NCI-H526 treated with DMSO at 0.1 percent for 48 hours (cell line): Measurements from ENCODE around the gene UNC5CL.
"Not testable (repeated sequence)": the region's sequence is repeated elsewhere in the genome, so short reads cannot be mapped to it uniquely, and the experiment has no call there.

Experiments
- DNase-seq: peaks from one replicate; lab custom pipeline; 2025; lab: John Stamatoyannopoulos, UW

The UNC5CL gene

GRCh38 chr6:41006980-41007379 lies 32.0 kb downstream of the UNC5CL start:
- not testable (repeated sequence) for DNase-seq

GRCh38 chr6:41006217-41006616 lies 32.8 kb downstream of the UNC5CL start:
- peak; percentile 25 for DNase-seq

- DNase-seq = no peak
These were observed 36.9 kb downstream of the UNC5CL start for GRCh38 chr6:41002168-41002567.

DNA sequence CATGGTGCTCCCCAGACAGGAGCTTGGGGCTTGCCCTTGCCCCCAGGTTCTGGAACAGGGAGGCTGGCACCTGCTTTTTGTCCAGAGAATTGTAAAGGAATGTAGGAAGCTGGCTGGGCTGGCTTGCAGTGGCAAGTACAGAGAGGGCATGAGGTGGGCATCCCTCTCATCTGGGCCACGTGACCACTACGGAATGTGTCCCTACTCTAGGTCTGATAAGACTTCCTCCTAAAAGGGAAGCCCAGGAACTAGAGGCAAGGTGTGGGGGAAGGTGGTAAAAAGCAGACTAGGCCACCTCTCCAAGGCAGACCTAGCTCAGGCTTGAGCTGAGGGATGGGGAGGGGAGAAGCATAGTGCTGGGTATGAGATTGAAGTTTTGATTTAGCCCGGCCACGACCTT lies 38.8 kb downstream of the UNC5CL start:
- DNase-seq = no peak

DNA sequence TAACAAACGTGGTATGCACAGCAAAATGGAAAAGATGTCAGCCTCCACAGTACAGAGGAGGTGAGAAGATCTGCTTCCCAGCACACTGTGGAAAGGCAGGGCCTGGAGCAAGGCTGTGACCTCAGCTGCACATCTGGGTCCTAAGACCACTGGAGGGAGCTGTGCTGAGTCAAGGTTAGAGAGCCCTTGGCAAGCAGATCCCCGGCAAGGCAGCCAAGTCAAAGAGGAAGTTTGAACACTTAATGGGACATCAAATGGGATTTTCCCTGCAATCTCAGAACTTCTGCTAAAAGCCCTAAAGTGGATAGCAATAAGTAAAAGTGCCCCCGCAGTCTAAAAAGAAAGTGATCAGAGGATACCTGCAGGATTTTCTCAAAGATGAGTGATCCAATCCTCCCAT lies 39.5 kb downstream of the UNC5CL start:
- no peak for DNase-seq

- DNase-seq = no peak
These were observed 40.4 kb downstream of the UNC5CL start for GRCh38 chr6:40998661-40999060.

DNA sequence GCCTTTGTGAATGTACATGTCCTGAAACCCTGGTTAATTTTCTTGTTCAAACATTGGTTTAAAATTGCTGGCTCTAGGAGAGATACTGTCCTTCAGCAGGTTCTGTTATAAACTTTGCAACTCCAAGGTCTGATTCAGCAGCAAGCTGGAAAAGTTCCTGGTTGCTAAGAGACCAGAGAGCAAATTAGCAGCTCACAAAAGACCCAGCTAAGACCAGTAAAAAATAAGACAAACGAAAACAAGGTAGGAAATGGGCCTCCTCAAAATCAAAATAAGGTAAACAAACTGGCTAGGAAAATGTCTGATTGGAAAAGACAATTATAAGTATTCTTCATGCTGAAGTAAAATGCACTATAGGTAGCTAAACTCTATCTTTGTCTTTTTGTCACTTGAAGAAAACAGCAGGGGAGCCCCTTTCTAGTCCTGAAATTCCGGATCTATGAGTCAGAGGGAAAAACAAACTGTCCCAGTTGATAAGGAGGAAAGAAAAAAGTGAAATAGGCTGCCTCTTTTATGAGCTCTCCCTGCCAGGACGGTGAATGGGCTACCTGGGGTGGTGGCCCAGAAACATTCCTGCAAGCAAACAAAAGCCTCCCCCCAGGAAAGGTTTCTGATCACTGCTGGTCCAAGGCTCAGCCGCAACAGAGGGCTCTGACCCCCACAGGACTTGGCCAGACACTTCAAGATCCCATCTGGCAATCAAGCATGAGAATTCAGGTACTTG lies 41.6 kb downstream of the UNC5CL start:
- peak; percentile 82 for DNase-seq

DNA sequence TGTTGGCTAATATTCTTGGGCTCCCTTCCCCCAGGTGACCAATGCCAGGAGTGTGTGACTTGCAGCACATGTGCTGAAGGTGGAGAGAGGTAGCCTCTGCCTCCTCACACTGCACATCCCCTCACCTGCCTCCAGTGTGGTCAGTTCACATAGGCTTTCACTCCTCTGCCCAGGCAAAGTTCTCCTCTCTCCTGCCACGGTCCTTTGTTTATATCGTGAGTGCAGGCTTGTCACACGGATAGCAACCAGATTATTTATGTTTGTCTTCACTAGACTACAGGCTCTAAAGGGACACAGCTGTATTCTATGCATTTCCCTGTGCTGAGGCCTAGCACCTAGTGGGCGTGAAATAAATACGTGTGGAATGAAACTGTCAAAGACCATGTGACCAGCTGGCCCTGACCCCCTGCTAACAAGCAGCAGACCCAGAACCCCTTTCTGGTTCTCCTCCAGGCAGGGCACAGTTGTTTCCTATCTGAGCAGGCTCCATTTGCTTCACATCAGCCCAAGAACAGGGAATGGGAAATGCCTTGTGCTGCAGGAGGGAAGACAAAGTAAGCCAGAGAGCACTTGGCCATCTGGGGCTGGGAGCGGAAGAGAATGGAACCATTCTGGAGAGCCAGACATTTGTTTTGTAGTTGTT lies 42.3 kb downstream of the UNC5CL start:
- DNase-seq = peak; percentile 64

DNA sequence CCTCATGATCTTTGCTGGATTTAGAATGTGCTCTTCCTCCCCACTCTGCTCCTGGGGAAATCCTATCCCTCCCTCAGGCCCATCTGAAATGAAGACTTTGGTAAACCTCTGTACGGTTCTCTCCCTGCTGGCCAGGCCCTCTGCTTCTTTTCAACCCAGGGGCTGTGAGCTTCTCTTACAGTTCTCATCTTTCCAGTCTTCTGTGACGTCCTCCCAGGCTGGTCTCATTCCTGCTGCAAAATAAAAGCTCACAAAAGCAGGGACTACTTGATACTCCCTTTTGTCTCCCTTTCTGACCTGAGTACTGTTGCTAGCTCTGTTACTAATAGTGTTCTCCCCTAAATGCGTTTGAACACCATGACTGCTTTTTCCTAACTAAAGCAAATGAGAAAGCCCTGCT lies 46.3 kb downstream of the UNC5CL start:
- DNase-seq = no peak

DNA sequence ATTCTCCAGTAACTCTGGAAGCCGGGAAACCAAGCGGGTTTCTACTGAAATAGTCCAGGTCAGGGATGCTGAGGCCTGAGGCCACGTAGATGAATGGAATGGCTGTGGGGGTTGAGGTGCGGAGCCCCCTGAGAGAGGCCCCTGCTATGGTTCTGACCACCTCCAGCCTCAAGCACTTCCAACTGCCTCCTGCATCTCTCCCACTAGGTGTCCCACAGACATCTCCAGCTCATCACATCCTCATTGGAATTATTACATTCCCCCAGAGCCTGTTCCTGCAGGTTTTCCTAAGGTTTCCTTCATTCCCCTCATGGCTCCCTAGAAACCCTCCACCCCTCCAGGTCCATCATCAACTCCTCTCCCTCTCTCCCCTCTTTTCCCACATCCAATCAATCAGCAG lies 48.7 kb downstream of the UNC5CL start:
- no peak for DNase-seq

DNA sequence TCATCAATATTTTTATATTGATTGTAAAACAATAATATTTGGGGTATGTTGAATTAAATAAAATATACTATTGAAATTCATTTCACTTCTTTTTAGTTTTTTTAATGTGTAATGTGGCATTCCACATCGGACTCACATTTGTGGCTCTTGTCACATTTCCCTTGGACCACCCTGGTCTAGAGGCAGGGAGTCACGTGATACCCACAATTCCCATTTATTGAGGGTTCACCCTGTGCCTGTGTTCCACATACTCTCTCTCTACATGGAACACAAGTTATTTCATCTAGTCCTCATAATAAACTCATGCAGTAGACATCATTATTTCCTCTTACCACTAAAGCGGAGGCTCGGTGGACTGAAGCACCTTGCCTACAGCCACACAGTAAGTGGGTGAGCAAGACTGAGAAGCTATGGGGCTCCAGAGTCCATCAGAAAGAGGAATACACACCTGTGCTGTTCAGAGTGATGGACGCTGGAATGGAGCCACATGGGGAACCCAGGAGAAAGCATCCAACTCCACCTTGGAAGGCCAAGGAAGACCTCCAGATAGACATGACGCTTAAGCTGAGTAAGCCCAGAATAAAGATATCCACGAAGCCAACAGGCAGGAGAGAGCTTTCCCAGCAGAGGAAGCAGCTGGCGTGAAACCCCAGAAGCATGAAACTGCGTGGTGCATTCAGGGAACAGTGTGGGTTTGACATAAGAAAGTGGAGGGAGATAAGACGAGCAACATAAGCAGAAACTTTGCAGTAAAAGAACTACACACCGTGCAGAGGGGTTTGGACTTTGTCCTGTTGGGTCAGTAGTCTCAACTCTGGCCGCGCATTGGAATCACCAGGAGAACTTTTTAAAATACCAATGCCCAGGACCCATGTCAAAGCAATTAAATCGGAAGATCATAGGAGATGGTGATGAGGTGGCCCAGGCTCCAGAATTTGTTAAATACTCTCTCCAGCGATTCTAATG lies 49.5 kb downstream of the UNC5CL start:
- no peak for DNase-seq

DNA sequence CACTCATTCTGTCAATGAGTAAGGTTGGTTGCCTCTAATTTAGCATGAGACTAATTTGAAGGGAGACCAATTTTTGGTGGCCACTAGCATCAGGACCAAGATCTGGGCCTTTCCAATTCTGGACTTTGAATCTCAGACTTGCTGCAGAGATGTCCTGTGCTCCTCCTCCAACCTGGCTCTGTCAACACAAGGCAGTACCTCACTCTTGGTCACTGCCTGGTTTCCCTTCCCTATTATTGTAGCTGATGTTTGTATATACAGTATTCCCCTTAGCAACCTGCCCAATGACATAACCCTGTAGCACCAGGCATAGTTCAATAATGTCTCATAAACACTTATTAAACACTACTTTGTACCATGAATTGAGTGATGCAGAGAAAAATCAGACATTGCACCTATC lies 50.4 kb downstream of the UNC5CL start:
- no peak for DNase-seq

DNA sequence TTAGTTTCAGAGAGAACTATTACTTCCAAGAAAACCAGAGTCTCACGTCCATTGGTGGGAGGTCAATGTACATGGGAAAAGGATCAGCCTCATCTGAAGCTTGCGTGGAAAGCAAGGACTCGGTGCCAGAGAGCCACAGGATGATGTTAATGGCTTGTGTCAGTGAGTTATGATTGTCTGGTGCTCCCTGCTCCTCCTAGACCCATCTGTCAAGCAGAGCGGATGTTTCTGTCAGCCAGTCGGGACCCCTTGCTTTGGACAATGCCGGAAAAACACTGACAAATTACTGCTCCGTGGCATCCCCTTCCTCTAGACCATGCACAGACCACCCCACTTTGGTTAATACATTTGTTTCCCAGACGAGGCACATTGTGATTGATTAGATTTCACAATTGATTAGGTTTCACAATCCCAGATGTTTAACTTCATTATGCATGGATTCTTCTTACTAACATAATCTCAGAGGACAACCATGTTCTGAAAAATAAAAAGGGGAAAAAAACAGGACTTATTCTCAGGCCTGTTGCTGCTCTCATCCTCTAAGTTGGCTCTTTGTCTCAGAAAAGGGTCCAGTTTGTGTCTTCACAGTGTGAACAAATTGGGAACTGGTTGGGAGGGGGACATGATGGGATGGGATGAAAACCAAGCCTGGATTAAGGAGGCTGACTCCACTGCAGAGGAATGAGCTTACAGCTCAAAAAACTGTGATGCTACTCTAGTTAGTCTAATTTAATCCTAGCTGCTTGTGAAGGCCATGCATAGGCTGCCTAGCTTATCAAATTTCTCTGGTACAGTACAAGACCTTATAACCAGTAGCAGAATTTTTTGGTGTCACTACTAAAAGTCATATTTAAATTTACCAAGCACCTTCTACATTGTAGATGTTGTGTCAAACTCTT lies 51.9 kb downstream of the UNC5CL start:
- no peak for DNase-seq

GRCh38 chr6:40986364-40986763 lies 52.7 kb downstream of the UNC5CL start:
- DNase-seq = no peak

DNA sequence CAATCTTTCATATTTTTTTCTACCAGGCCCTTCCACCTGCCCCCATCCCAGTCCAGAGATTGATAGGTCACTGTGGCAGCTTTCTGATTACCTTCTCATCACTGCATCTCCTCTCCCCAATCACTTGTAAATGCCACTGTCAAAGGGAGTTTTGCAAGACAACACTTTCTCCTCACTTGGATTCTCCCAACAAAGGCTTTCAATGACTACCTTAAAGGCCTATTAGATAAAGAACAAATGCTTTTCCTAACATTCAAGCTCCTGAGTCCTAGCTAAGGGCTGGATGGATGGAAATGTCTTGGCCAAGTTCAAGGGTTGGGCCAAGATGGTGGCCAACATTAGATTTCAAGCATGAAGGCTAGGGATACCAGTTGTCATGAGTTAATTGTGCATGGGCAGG lies 55.3 kb downstream of the UNC5CL start:
- no peak for DNase-seq

- no peak for DNase-seq
These were observed 56.1 kb downstream of the UNC5CL start for GRCh38 chr6:40982917-40983316.

- no peak for DNase-seq
These were observed 60.2 kb downstream of the UNC5CL start for GRCh38 chr6:40978687-40979289.

- DNase-seq = no peak
These were observed 61.3 kb downstream of the UNC5CL start for GRCh38 chr6:40977695-40978094.

- no peak for DNase-seq
These were observed 61.9 kb downstream of the UNC5CL start for GRCh38 chr6:40977085-40977484.
